GM21576 (cell line): Measurements from ENCODE around the gene FBN2.

Source experiments
- ATAC-seq: cut with Tn5 transposase; IDR thresholded peaks from one replicate; pipeline ENCODE4 v1.9.1; 2021; ENCODE audit warnings: mild to moderate bottlenecking, moderate library complexity; ENCODE audit not compliant: unreplicated experiment

FBN2 gene

GRCh38 chr5:128216860-128217531 lies 321.0 kb downstream of the FBN2 start:
- no peak for ATAC-seq

GRCh38 chr5:128216285-128216684 lies 321.8 kb downstream of the FBN2 start:
- no peak for ATAC-seq

- ATAC-seq, result no peak
These were observed 324.2 kb downstream of the FBN2 start for GRCh38 chr5:128213833-128214232.

DNA sequence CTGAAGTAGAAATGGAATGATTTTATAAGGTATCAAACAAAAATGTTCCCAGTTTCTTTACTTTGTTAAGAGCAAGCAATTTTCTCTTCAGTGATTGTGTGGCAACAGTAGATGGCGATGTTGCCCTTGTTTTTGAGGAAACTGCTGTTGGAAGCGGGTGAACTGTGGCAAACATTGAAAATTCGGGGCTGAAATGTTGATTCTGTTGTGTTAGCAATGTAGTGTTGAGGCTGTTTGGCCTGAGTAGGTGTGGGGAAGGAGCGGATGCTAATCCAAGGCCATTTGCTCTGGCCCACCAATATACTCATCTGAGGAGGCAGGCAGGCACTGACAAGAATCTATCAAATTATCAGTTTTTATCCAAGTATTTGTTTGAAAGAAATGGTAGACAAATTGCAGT lies 324.7 kb downstream of the FBN2 start:
- no peak for ATAC-seq

DNA sequence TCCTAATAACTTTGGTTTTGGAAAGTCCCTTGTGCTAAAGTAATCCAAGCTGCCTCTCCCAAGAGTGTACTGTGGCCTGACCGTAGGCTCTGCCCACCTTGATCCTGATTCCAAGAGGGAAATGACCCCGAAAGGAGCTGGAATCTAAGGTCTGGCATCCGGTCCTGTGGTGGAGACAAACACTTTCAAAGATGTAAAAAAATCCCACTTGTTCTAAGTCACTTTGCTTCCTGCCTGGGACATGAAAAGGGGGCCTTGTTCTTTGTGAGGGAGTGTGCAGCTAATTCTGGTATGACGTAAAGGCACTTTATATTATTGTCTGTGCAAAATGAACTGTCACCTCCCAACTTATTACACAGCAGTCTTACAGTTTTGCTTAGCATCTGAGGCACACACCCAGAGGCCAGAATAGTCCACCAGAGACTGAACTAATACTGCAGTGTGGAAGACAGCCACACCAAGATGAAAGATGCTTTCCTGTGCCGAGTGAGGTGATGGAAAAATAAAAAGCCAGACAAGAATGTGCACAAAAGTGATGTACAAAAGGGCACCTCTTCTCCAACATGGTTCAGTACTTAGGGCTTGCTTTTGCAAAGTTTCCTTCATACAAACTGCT lies 325.7 kb downstream of the FBN2 start:
- ATAC-seq, result no peak

GRCh38 chr5:128208436-128208835 lies 329.6 kb downstream of the FBN2 start:
- ATAC-seq, result no peak
